Activated T-helper 1 cell treated with anti-CD3 and anti-CD28 coated beads, Interleukin-12 subunit alpha, Interleukin-12 subunit beta, Interleukin-2, Interleukin-4 antibody, amounts not matched to agents 30 ng/mL and 10 ng/mL and 1 ng/mL, durations not matched to agents 14 hours and 24 hours and 36 hours (primary cell): Measurements from ENCODE around the gene CXCL16. TPM values are rescaled to one million over a fixed set of nuclear protein-coding genes. Genes with fewer than 3 reads are reported as not detected.

Experiments
- DNase-seq: peaks from one replicate; pipeline ENCODE4 v3.0.0; 2021; ENCODE audit warnings: low spot score
- H3K27ac Mint-ChIP-seq: one replicate; pipeline ENCODE4 v1.8.0; 2021; ENCODE audit warnings: mild to moderate bottlenecking, mixed read lengths
- H3K27me3 Mint-ChIP-seq: one replicate; pipeline ENCODE4 v1.8.0; 2022; ENCODE audit warnings: mild to moderate bottlenecking, moderate library complexity, mixed read lengths; ENCODE audit not compliant: insufficient read depth
- H3K36me3 Mint-ChIP-seq: one replicate; pipeline ENCODE4 v1.8.0; 2021; ENCODE audit warnings: low read depth, mixed read lengths
- H3K4me1 Mint-ChIP-seq: one replicate; pipeline ENCODE4 v1.8.0; 2021; ENCODE audit warnings: low read depth, mixed read lengths
- H3K4me3 Mint-ChIP-seq: one replicate; pipeline ENCODE4 v1.8.0; 2021; ENCODE audit warnings: mild to moderate bottlenecking, moderate library complexity, mixed read lengths
- H3K9me3 Mint-ChIP-seq: one replicate; pipeline ENCODE4 v1.8.0; 2021; ENCODE audit warnings: mixed read lengths
- intact Hi-C: fragments of 100-400 bp; cut with micrococcal nuclease; formaldehyde crosslinking; loops from one replicate; pipeline ENCODE4 v1.15.1; 2024
- total RNA-seq: library from RNA; stranded (reverse); gene quantifications from 2 replicates; pipeline ENCODE4 v1.2.3, GENCODE V29; 2022

The CXCL16 gene
- total RNA-seq, 1 donor from 2014 or later = 7.0 TPM

DNA sequence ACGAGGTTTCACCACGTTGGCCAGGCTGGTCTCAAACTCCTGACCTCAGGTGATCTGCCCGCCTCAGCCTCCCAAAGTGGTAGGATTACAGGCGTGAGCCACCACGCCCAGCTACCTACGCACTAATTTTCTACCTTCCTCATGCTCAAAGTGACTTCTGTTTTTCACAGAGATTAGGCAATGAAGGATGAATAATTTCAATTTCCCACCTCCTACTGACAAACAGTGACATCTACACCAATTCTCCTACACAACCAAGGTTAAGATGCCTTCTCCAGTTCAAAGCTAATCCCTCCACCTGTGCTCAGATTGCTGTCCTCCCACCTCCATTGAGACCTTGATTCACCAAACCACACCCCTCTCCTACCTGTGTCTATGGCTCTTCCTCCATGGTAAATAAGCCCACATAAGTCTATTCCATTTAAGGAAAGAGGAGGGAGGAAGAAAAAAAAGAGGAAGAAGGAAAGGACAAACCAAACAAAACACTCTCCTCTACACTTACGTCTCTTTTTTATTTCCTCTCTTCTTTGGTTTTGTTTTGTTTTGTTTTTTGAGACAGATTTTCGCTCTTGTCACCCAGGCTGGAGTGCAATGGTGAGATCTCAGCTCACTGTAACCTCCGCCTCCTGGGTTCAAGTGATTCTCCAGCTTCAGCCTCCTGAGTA lies 13.9 kb downstream of the CXCL16 start:
- H3K27ac Mint-ChIP-seq = peak overlapping the region; percentile 67
- H3K27me3 Mint-ChIP-seq = no peaks in the 10 kb centered on the region
- no peak for DNase-seq
- no peak overlapping the region for H3K4me3 Mint-ChIP-seq
- H3K36me3 Mint-ChIP-seq = peaks cover 9% of the 10 kb centered on the region
- H3K4me1 Mint-ChIP-seq = peaks cover 54% of the 10 kb centered on the region
- intact Hi-C loops = no loop called here
- H3K9me3 Mint-ChIP-seq = no peaks in the 10 kb centered on the region

DNA sequence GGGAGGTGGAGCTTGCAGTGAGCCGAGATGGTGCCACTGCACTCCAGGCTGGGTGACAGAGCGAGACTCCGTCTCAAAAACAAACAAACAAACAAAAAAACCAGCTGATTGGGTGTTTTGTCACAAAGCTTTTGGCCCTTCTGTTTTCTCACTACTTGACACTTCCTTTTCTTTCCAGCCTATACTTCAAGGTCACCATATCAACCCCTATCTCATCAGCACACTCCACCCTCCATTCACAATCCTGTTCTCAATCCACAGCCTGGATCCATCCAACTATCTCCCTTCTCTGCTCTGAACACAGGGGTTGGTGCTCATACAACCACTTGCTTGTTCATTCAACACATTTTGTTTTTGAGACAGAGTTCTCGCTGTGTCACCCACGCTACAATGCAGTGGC lies 15.1 kb downstream of the CXCL16 start:
- Mint-ChIP-seq H3K36me3 (peaks cover 14% of the 10 kb centered on the region), H3K4me1 (peaks cover 53% of the 10 kb centered on the region), H3K4me3 (no peak overlapping the region), H3K27me3 (no peaks in the 10 kb centered on the region), H3K9me3 (no peaks in the 10 kb centered on the region), H3K27ac (no peak overlapping the region)
- no peak for DNase-seq
- intact Hi-C loops = no loop called here

DNA sequence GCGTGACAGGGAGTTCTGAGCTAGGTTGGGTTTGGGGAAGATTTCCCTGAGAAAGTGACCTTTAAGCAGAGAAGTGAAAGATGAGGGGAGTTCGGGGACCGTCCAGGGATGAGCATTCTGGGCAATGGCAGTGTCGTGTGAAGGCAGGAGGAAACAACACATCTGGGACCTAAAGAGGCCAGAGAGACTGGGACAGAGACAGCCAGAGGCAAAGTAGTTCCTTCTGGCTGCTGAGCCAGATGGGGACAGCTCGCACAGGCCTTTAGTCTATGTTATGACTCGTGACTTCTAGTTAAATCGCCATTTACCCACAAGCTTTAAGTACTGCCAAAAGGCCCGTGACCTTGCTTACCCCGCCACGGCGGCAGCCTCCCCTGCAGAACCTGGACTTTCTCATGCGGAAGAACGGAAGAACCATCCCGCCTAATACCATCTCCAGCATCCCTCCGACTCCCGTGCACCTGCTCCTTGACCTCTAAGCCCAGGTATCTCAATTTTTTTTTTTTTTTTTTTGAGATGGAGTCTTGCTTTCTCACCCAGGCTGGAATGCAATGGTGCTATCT lies 17.0 kb downstream of the CXCL16 start:
- H3K27ac Mint-ChIP-seq = no peak overlapping the region
- peaks cover 42% of the 10 kb centered on the region for H3K4me1 Mint-ChIP-seq
- peaks cover 29% of the 10 kb centered on the region for H3K36me3 Mint-ChIP-seq
- no peak overlapping the region for H3K4me3 Mint-ChIP-seq
- no peaks in the 10 kb centered on the region for H3K27me3 Mint-ChIP-seq
- H3K9me3 Mint-ChIP-seq = no peaks in the 10 kb centered on the region
- intact Hi-C loops = no loop called here
- DNase-seq = no peak

DNA sequence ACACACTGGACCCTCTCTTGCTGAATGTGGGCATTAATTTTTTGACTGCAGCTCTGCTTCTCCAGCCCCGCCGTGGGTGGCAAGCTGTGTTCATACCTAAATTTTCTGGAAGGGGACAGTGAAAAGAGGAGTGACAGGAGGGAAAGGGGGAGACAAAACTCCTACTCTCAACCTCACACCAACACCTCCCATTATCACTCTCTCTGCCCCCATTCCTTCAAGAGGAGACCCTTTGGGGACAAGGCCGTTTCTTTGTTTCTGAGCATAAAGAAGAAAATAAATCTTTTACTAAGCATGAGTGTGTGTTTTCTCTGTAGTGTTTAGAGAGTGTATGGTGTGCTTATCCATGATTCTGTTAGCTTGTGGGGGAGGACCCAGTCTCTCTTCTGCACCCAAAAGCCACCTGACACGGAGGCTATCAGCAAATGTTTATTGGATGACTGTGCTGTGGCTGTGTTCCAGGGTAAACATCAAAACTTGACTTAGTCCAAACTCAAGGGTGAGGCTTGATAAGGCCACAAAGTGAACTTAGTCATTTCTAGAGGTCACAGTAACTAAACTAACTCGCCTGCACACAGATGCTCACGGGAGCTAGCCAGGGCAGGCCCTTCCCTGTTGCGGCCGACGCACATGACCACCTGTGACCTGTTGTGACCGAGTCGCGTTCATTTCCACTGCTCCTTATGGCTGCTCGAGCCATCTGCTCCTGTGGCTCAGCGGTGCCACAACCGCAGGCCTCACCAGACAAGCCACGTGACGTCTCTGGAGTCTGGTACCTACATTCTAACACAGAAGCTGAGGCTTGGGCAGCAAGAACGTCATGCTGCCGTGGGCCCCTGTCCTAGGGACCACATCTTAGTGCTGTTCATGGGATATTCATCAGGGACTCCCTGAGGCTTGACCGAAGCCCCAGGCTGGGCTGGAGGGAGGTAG lies 18.3 kb downstream of the CXCL16 start:
- peaks cover 38% of the 10 kb centered on the region for H3K36me3 Mint-ChIP-seq
- intact Hi-C loops = no loop called here
- H3K4me1 Mint-ChIP-seq = peaks cover 43% of the 10 kb centered on the region
- peak overlapping the region; percentile 71 for H3K27ac Mint-ChIP-seq
- no peaks in the 10 kb centered on the region for H3K27me3 Mint-ChIP-seq
- H3K9me3 Mint-ChIP-seq = no peaks in the 10 kb centered on the region
- no peak overlapping the region for H3K4me3 Mint-ChIP-seq
- DNase-seq = no peak

DNA sequence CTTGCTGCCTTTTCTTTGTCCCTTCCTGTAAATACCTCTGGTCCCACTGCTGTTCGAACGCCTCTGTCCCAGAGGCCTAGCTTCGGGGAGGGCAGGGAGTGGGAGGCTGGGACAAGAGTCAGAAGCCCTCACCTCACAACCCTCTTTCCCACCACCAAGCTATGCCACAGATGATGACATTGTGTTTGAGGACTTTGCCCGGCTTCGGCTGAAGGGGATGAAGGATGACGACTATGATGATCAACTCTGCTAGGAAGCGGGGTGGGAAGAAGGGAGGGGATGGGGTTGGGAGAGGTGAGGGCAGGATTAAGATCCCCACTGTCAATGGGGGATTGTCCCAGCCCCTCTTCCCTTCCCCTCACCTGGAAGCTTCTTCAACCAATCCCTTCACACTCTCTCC lies 18.9 kb downstream of the CXCL16 start:
- no peak overlapping the region for H3K4me3 Mint-ChIP-seq
- H3K36me3 Mint-ChIP-seq = peaks cover 41% of the 10 kb centered on the region
- no peaks in the 10 kb centered on the region for H3K9me3 Mint-ChIP-seq
- H3K27ac Mint-ChIP-seq = peak overlapping the region; percentile 65
- H3K27me3 Mint-ChIP-seq = no peaks in the 10 kb centered on the region
- peaks cover 43% of the 10 kb centered on the region for H3K4me1 Mint-ChIP-seq
- intact Hi-C loops = no loop called here
- no peak for DNase-seq

DNA sequence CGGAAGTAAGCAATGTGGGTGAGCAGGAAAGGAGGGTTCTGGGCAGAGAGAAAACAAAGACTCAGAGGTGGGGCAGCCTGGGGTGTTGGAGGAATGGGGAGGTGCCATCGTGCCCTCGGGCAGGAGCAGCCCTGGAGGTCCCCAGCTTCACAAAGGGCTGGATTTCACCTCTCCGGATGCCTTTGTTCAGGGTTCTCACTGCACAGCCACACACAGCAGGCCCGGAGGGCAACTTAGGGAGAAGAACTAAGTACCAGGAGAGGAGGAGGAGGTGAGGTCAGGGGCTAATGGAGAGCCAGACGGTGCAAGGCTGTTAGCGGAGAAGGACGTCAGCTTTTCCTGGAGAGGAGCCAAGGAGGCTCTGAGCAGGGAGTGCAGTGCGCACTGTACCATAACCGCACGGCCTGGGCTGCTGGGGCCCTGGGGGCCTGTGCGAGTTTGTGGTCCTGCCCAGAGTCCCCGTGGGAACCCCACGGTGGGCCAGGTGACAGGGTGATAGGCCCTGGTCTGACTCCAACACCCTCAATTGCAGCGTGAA lies 20.0 kb downstream of the CXCL16 start:
- peaks cover 50% of the 10 kb centered on the region for H3K36me3 Mint-ChIP-seq
- peak overlapping the region; percentile 63 for H3K27ac Mint-ChIP-seq
- no peaks in the 10 kb centered on the region for H3K9me3 Mint-ChIP-seq
- DNase-seq = no peak
- intact Hi-C loops = loop anchor here (10.0 kb wide), 1 partner anchor 355 kb away; the partner anchor contains the start of gene UBE2G1
- H3K4me1 Mint-ChIP-seq = peaks cover 47% of the 10 kb centered on the region
- no peak overlapping the region for H3K4me3 Mint-ChIP-seq
- H3K27me3 Mint-ChIP-seq = no peaks in the 10 kb centered on the region

DNA sequence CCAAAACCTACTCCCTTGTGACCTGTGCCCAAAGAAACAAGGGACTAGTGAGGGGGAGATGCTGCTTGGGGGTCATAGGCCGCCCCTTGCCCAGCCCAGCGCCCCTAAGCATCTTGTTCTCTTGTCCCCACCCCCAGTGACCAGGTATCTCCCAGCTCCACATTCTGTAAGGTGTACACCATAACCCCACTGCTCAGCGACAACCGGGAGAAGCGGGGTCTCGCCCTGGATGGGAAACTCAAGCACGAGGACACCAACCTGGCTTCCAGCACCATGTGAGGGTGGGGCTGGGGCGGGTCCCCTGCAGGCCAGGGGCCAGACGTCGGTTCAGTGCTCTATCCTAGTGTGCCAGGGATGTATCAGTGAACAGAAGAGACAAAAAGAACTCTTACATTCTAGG lies 20.6 kb downstream of the CXCL16 start:
- DNase-seq = no peak
- H3K27me3 Mint-ChIP-seq = no peaks in the 10 kb centered on the region
- intact Hi-C loops = loop anchor here (10.0 kb wide), 1 partner anchor 354 kb away; the partner anchor contains the start of gene UBE2G1
- H3K9me3 Mint-ChIP-seq = no peaks in the 10 kb centered on the region
- peaks cover 50% of the 10 kb centered on the region for H3K36me3 Mint-ChIP-seq
- H3K27ac Mint-ChIP-seq = no peak overlapping the region
- peaks cover 47% of the 10 kb centered on the region for H3K4me1 Mint-ChIP-seq
- H3K4me3 Mint-ChIP-seq = no peak overlapping the region

DNA sequence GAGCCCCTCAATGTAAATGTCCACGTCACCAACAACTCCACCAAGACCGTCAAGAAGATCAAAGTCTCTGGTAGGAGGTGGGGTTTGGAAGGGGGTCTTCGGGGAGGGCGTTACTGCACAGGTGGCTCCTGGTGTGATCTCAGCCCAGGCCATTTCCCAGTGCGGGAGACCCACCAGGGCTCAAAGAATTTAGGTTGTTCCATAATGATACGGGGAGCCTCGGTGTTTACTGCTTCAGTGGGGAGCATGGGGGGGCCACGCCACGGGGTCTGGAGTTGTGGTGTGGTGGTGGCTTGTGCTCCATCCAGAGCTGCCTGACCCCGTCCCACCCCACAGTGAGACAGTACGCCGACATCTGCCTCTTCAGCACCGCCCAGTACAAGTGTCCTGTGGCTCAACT lies 21.5 kb downstream of the CXCL16 start:
- intact Hi-C loops = loop anchor here (10.0 kb wide), 1 partner anchor 353 kb away; the partner anchor contains the start of gene UBE2G1
- no peaks in the 10 kb centered on the region for H3K27me3 Mint-ChIP-seq
- peaks cover 52% of the 10 kb centered on the region for H3K4me1 Mint-ChIP-seq
- DNase-seq = no peak
- no peak overlapping the region for H3K4me3 Mint-ChIP-seq
- no peak overlapping the region for H3K27ac Mint-ChIP-seq
- no peaks in the 10 kb centered on the region for H3K9me3 Mint-ChIP-seq
- H3K36me3 Mint-ChIP-seq = peaks cover 50% of the 10 kb centered on the region

DNA sequence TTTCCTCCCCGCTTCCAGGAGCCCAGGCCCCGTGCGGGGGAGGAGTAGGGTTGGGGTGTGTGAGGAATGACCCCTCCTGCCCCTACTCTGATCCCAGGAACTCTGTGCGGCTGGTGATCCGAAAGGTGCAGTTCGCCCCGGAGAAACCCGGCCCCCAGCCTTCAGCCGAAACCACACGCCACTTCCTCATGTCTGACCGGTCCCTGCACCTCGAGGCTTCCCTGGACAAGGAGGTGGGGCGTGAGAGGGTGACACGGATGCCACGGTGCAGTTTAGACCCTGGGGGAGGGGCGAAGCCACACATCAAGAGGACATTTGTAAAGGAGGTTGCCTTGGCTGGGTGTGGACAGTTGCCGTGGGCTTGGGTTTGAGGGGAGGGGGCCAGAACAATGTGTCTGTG lies 21.9 kb downstream of the CXCL16 start:
- H3K4me1 Mint-ChIP-seq = peaks cover 52% of the 10 kb centered on the region
- H3K27ac Mint-ChIP-seq = no peak overlapping the region
- H3K9me3 Mint-ChIP-seq = no peaks in the 10 kb centered on the region
- H3K4me3 Mint-ChIP-seq = no peak overlapping the region
- no peaks in the 10 kb centered on the region for H3K27me3 Mint-ChIP-seq
- no peak for DNase-seq
- intact Hi-C loops = loop anchor here (10.0 kb wide), 1 partner anchor 353 kb away; the partner anchor contains the start of gene UBE2G1
- H3K36me3 Mint-ChIP-seq = peaks cover 49% of the 10 kb centered on the region

DNA sequence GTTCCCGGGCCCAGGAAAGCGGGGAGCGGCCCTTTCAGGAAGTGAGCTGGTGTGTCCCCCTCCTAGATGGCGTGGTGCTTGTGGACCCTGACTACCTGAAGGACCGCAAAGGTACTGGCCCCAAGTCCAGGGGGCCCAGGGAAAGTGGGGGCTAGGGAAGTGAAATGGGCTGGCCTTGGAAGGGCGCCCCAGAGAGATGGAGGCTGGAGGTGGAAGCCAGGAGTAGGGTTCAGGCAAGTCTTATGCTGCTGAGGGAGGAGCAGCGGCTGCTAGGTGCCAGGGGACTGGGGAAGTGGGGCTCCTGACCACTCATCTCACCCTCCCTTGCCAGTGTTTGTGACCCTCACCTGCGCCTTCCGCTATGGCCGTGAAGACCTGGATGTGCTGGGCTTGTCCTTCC lies 23.6 kb downstream of the CXCL16 start:
- H3K27ac Mint-ChIP-seq = peak overlapping the region; percentile 95
- H3K4me3 Mint-ChIP-seq = peak overlapping the region; percentile 81
- H3K27me3 Mint-ChIP-seq = no peaks in the 10 kb centered on the region
- intact Hi-C loops = loop anchor here (10.0 kb wide), 1 partner anchor 351 kb away; the partner anchor contains the start of gene UBE2G1
- H3K9me3 Mint-ChIP-seq = no peaks in the 10 kb centered on the region
- H3K36me3 Mint-ChIP-seq = peaks cover 48% of the 10 kb centered on the region
- peaks cover 60% of the 10 kb centered on the region for H3K4me1 Mint-ChIP-seq
- DNase-seq = no peak

DNA sequence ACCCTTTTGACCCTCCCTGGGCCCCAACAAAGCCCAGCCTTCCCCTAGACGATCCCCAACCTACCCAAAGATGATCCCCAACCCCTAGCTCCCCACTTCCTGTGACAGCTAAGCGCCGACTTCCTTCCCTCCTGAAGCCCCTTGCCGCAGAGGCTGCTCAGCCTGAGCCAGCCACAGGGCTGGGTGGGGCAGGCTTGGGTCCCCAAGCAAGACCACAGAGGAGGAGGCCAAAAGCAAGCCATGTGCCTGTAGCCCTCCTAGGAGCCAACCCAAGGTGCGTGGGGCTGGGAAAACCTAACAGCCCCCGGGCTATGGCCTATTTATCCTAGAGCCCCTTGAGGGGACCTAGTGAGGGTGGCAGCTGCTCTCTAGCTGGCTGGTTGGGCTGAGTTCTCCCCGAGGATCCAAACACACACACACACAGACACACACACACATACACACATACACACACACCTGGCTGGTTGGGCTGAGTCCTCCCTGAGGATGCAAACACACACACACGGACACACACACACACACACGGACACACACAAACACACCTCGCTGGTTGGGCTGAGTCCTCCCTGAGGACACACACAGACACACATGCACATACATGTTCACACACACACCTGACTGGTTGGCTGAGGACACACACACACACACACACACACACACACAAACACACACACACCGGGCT lies 24.5 kb downstream of the CXCL16 start:
- H3K27ac Mint-ChIP-seq = peak overlapping the region; percentile 95
- intact Hi-C loops = loop anchor here (10.0 kb wide), 1 partner anchor 350 kb away; the partner anchor contains the start of gene UBE2G1
- H3K27me3 Mint-ChIP-seq = no peaks in the 10 kb centered on the region
- peak overlapping the region; percentile 81 for H3K4me3 Mint-ChIP-seq
- DNase-seq = peak; percentile 58
- H3K36me3 Mint-ChIP-seq = peaks cover 43% of the 10 kb centered on the region
- H3K4me1 Mint-ChIP-seq = peaks cover 54% of the 10 kb centered on the region
- H3K9me3 Mint-ChIP-seq = no peaks in the 10 kb centered on the region
